SK-N-SH (cell line): ENCODE measurements around the gene SDK1. TPM values are rescaled to one million over a fixed set of nuclear protein-coding genes. Genes with fewer than 3 reads are reported as not detected.

ENCODE experiments used
- CTCF ChIA-PET: fragments of 300-600, 350-600 bp; formaldehyde crosslinking; extraction: SDS; loops from one replicate; lab custom pipeline; 2021; lab: Yijun Ruan, JAX
- POLR2A ChIA-PET: fragments of 350-600 bp; sonication (Branson Sonifier 250); formaldehyde crosslinking; extraction: SDS; loops from one replicate; lab custom pipeline; 2020; ENCODE audit warnings: antibody characterized with exemption, inconsistent platforms; lab: Yijun Ruan, JAX
- DNase-seq: peaks from one replicate; pipeline ENCODE4 v3.0.0; 2012
- H2AFZ ChIP-seq: fragments of 200-600 bp; sonication (generic); 2 replicates; pipeline ENCODE4 v1.8.1; 2016; ENCODE audit warnings: antibody characterized with exemption, mild to moderate bottlenecking, low read depth
- H3F3A ChIP-seq: fragments of 200-600 bp; sonication (generic); replicated peaks from 2 replicates; pipeline ENCODE3; 2016; ENCODE audit warnings: antibody characterized with exemption, mild to moderate bottlenecking; ENCODE audit not compliant: insufficient read depth
- H3K27ac ChIP-seq, 2 experiments: fragments of 200-500 bp in 1 of 2; fragments of 200-600 bp in 1 of 2; sonication (Bioruptor generic) in 1 of 2; sonication (generic), shearing (Covaris generic) in 1 of 2; 2 replicates each; pipeline versions ENCODE4 v1.5.1 to v1.6.1; 2014 to 2016; ENCODE audit warnings: low read depth in 2 of 2, inconsistent platforms in 1 of 2, low read length in 1 of 2, mild to moderate bottlenecking in 1 of 2, mixed read lengths in 1 of 2
- H3K27me3 ChIP-seq: fragments of 200-600 bp; sonication (generic), shearing (Covaris generic); 2 replicates; pipeline ENCODE4 v1.6.1; 2016; ENCODE audit warnings: mixed run types; ENCODE audit not compliant: insufficient read depth
- H3K36me3 ChIP-seq, 2 experiments: fragments of 200-500 bp in 1 of 2; fragments of 200-600 bp in 1 of 2; sonication (Bioruptor generic) in 1 of 2; sonication (generic) in 1 of 2; replicated peaks in 1 of 2; 2 replicates each; pipeline versions ENCODE3 to v1.5.1; 2014 to 2016; ENCODE audit warnings: low read length in 1 of 2, mild to moderate bottlenecking in 1 of 2; ENCODE audit not compliant: insufficient read depth in 2 of 2, control insufficient read depth in 1 of 2
- H3K4me1 ChIP-seq, 2 experiments: fragments of 200-500 bp in 1 of 2; fragments of 200-600 bp in 1 of 2; sonication (Bioruptor generic) in 1 of 2; sonication (generic), shearing (Covaris generic) in 1 of 2; 2 replicates each; pipeline versions ENCODE4 v1.5.1 to v1.6.1; 2014 to 2016; ENCODE audit warnings: low read depth in 1 of 2, low read length in 1 of 2, mixed run types in 1 of 2; ENCODE audit not compliant: insufficient read depth in 2 of 2, control insufficient read depth in 1 of 2
- H3K4me2 ChIP-seq: fragments of 200-600 bp; sonication (generic), shearing (Covaris generic); 2 replicates; pipeline ENCODE4 v1.6.1; 2017; ENCODE audit warnings: mixed run types
- H3K4me3 ChIP-seq, 2 experiments: fragments of 200-500 bp in 1 of 2; fragments of 200-600 bp in 1 of 2; sonication (Bioruptor generic) in 1 of 2; sonication (generic), shearing (Covaris generic) in 1 of 2; 2 replicates each; pipeline versions ENCODE4 v1.5.1 to v1.8.1; 2014 to 2016; ENCODE audit warnings: low read depth in 2 of 2, inconsistent platforms in 1 of 2, low read length in 1 of 2, mild to moderate bottlenecking in 1 of 2, mixed read lengths in 1 of 2, moderate library complexity in 1 of 2
- H3K79me2 ChIP-seq: fragments of 200-600 bp; sonication (generic); 2 replicates; pipeline ENCODE4 v1.8.1; 2017; ENCODE audit warnings: mild to moderate bottlenecking; ENCODE audit not compliant: insufficient read depth
- H3K9ac ChIP-seq: fragments of 200-600 bp; sonication (generic); 2 replicates; pipeline ENCODE4 v1.6.1; 2017; ENCODE audit warnings: mixed run types
- H3K9me2 ChIP-seq: fragments of 200-600 bp; sonication (generic); 2 replicates; pipeline ENCODE4 v1.6.1; 2017; ENCODE audit warnings: mixed run types
- H3K9me3 ChIP-seq: fragments of 200-600 bp; sonication (generic); 2 replicates; pipeline ENCODE4 v1.6.1; 2017; ENCODE audit warnings: mixed run types, mild to moderate bottlenecking, moderate library complexity
- H4K20me1 ChIP-seq: fragments of 200-600 bp; sonication (generic); 2 replicates; pipeline ENCODE4 v1.6.1; 2017; ENCODE audit warnings: mild to moderate bottlenecking, mixed run types; ENCODE audit not compliant: insufficient read depth
- CHD2 ChIP-seq: fragments of 150-350 bp; IDR thresholded peaks from 2 replicates; pipeline ENCODE4 v1.6.1; 2018; ENCODE audit warnings: low read length; ENCODE audit not compliant: partially characterized antibody
- CTCF ChIP-seq: fragments of 200-600 bp; sonication (generic); IDR thresholded peaks from 2 replicates; pipeline ENCODE4 v1.6.1; 2017; ENCODE audit warnings: antibody characterized with exemption, mild to moderate bottlenecking, moderate library complexity
- ELF1 ChIP-seq: IDR thresholded peaks from 2 replicates; pipeline ENCODE4 v1.4.0; 2012
- FOSL2 ChIP-seq: IDR thresholded peaks from 2 replicates; pipeline ENCODE4 v1.4.0; 2012; ENCODE audit warnings: low read depth, mild to moderate bottlenecking, moderate library complexity, borderline replicate concordance
- FOXM1 ChIP-seq: IDR thresholded peaks from 2 replicates; pipeline ENCODE4 v1.4.0; 2012; ENCODE audit warnings: low read depth, mild to moderate bottlenecking
- GABPA ChIP-seq: IDR thresholded peaks from 2 replicates; pipeline ENCODE4 v1.4.0; 2012; ENCODE audit warnings: low read depth, mild to moderate bottlenecking
- GATA2 ChIP-seq: sonication (generic); formaldehyde crosslinking; IDR thresholded peaks from 2 replicates; pipeline ENCODE4 v1.5.0; 2020; ENCODE audit warnings: mild to moderate bottlenecking, missing genetic modification reagents
- JUND ChIP-seq: IDR thresholded peaks from 2 replicates; pipeline ENCODE4 v1.4.0; 2012
- MAX ChIP-seq: IDR thresholded peaks from 2 replicates; pipeline ENCODE4 v1.4.0; 2012; ENCODE audit warnings: low read depth
- MEF2A ChIP-seq: IDR thresholded peaks from 2 replicates; pipeline ENCODE4 v1.4.0; 2012; ENCODE audit warnings: low read depth, borderline replicate concordance
- MXI1 ChIP-seq: IDR thresholded peaks from 2 replicates; pipeline ENCODE4 v1.6.1; 2012; ENCODE audit warnings: mild to moderate bottlenecking, low read depth, low read length, improper control_type of control experiment
- NRF1 ChIP-seq: IDR thresholded peaks from 2 replicates; pipeline ENCODE4 v1.6.1; 2012; ENCODE audit warnings: low read depth, mild to moderate bottlenecking, low read length
- PBX3 ChIP-seq: IDR thresholded peaks from 2 replicates; pipeline ENCODE4; 2012
- POLR2AphosphoS5 ChIP-seq: IDR thresholded peaks from 2 replicates; pipeline ENCODE4 v1.6.1; 2012; ENCODE audit warnings: low read depth, low read length
- RAD21 ChIP-seq: IDR thresholded peaks from 2 replicates; pipeline ENCODE4 v1.6.1; 2012; ENCODE audit warnings: mild to moderate bottlenecking, low read length
- RCOR1 ChIP-seq: fragments of 150-350 bp; IDR thresholded peaks from 2 replicates; pipeline ENCODE4 v1.6.1; 2017; ENCODE audit warnings: antibody characterized with exemption, low read length
- RFX5 ChIP-seq: IDR thresholded peaks from 2 replicates; pipeline ENCODE4 v1.6.1; 2012; ENCODE audit warnings: mild to moderate bottlenecking, improper control_type of control experiment, low read length
- RXRA ChIP-seq: IDR thresholded peaks from 2 replicates; pipeline ENCODE4 v1.4.0; 2012; ENCODE audit warnings: low read depth, mild to moderate bottlenecking, borderline replicate concordance
- SIN3A ChIP-seq: IDR thresholded peaks from 2 replicates; pipeline ENCODE4 v1.6.1; 2012; ENCODE audit warnings: low read depth, mild to moderate bottlenecking, low read length, moderate library complexity, borderline replicate concordance
- SMC3 ChIP-seq: IDR thresholded peaks from 2 replicates; pipeline ENCODE4 v1.6.1; 2012; ENCODE audit warnings: low read depth, low read length, improper control_type of control experiment
- TCF12 ChIP-seq: IDR thresholded peaks from 2 replicates; pipeline ENCODE4 v1.4.0; 2012
- TEAD4 ChIP-seq: IDR thresholded peaks from 2 replicates; pipeline ENCODE4 v1.4.0; 2012; ENCODE audit warnings: mild to moderate bottlenecking, borderline replicate concordance; ENCODE audit not compliant: insufficient read depth
- USF1 ChIP-seq: IDR thresholded peaks from 2 replicates; pipeline ENCODE4 v1.4.0; 2012; ENCODE audit warnings: low read depth, borderline replicate concordance
- YY1 ChIP-seq: IDR thresholded peaks from 2 replicates; pipeline ENCODE4 v1.4.0; 2012; ENCODE audit warnings: low read depth, mild to moderate bottlenecking
- ZBTB33 ChIP-seq: IDR thresholded peaks from 2 replicates; pipeline ENCODE4 v1.4.0; 2012; ENCODE audit warnings: low read depth, borderline replicate concordance
- WGBS: methylation state at CpG from one replicate; pipeline ENCODE4 v1.1.6; 2017; ENCODE audit warnings: low lambda C conversion rate; 5-methylcytosine and 5-hydroxymethylcytosine counted together
- polyA plus RNA-seq, 3 experiments: library from polyadenylated mRNA; depleted of rRNA; stranded (reverse); fragments of >200 nt; gene quantifications; 2 replicates each; pipeline ENCODE4 v1.2.3, GENCODE V29; 2012

The SDK1 gene
- polyA plus RNA-seq, 1 of the 3 experiments (the other 2 are of a cell fraction): 1.2 TPM

GRCh38 chr7:4271716-4272015 lies 970.6 kb downstream of the SDK1 start:
- Histone ChIP-seq H3K4me3 (no peak overlapping the region), H3K4me2 (no peak overlapping the region), H4K20me1 (no peaks in the 10 kb centered on the region), H3F3A (no peaks in the 10 kb centered on the region), H3K27me3 (no peaks in the 10 kb centered on the region), H3K36me3 (no peaks in the 10 kb centered on the region), H3K79me2 (no peaks in the 10 kb centered on the region), H3K27ac (no peak overlapping the region), H3K9me3 (no peaks in the 10 kb centered on the region), H3K9ac (no peak overlapping the region), H2AFZ (no peak overlapping the region), H3K4me1 (no peaks in the 10 kb centered on the region), H3K9me2 (no peaks in the 10 kb centered on the region)
- CTCF ChIA-PET: interaction anchor here (0.6 kb wide), 1 partner anchor 612 kb away, joined by 3 read pairs; the partner anchor contains the start of gene RADIL
- TF ChIP-seq GABPA: no peak
- no peak for TF ChIP-seq PBX3
- no peak for TF ChIP-seq JUND
- TF ChIP-seq MEF2A: no peak
- TF ChIP-seq USF1: no peak
- no peak for TF ChIP-seq NRF1
- TF ChIP-seq RAD21: no peak
- TF ChIP-seq GATA2: no peak
- TF ChIP-seq TCF12: no peak
- no peak for TF ChIP-seq YY1
- no peak for TF ChIP-seq FOXM1
- no peak for TF ChIP-seq SIN3A
- TF ChIP-seq FOSL2: no peak
- TF ChIP-seq TEAD4: no peak
- no peak for DNase-seq
- WGBS: 41% methylated on average over 10 of the region's 10 CpGs
- POLR2A ChIA-PET: no interaction called here

- Histone ChIP-seq H3K36me3 (no peaks in the 10 kb centered on the region), H2AFZ (no peak overlapping the region), H3K4me3 (no peak overlapping the region), H3K27ac (no peak overlapping the region), H3F3A (no peaks in the 10 kb centered on the region), H3K4me2 (no peak overlapping the region), H4K20me1 (no peaks in the 10 kb centered on the region), H3K9ac (no peak overlapping the region), H3K9me2 (no peaks in the 10 kb centered on the region), H3K4me1 (no peaks in the 10 kb centered on the region), H3K9me3 (no peaks in the 10 kb centered on the region), H3K27me3 (no peaks in the 10 kb centered on the region), H3K79me2 (no peaks in the 10 kb centered on the region)
- DNase-seq: no peak
- POLR2A ChIA-PET: no interaction called here
- CTCF ChIA-PET: interaction anchor here (0.6 kb wide), 1 partner anchor 611 kb away, joined by 3 read pairs; the partner anchor contains the start of gene RADIL
- no peak for TF ChIP-seq GATA2
- TF ChIP-seq FOXM1: no peak
- TF ChIP-seq RXRA: no peak
- no peak for TF ChIP-seq SMC3
- TF ChIP-seq POLR2AphosphoS5: no peak
- TF ChIP-seq ZBTB33: no peak
- TF ChIP-seq TEAD4: no peak
- no peak for TF ChIP-seq RCOR1
- no peak for TF ChIP-seq MEF2A
- TF ChIP-seq RFX5: no peak
- TF ChIP-seq MXI1: no peak
- no peak for TF ChIP-seq CHD2
- no peak for TF ChIP-seq ELF1
- no peak for TF ChIP-seq CTCF
- no peak for TF ChIP-seq MAX
- WGBS: 62% methylated on average over 14 of the region's 16 CpGs
Observed at GRCh38 chr7:4272141-4272540, 971.1 kb downstream of the SDK1 start.
